ENCODE data around the gene ERMARD.
"Not testable (repeated sequence)": the region's sequence is repeated elsewhere in the genome, so short reads cannot be mapped to it uniquely, and the experiment has no call there.

The ERMARD gene

GRCh38 chr6:169738204-169738975 lies 13.0 kb upstream of the ERMARD start:
- DNase-seq (ENCODE audit: low spot score) = no peak

- DNase-seq (ENCODE audit: low spot score) = no peak
Measured at GRCh38 chr6:169738976-169739529, 12.4 kb upstream of the ERMARD start.

- DNase-seq (ENCODE audit: low spot score) = no peak
Measured at GRCh38 chr6:169741344-169741743, 10.1 kb upstream of the ERMARD start.

GRCh38 chr6:169745405-169745804 lies 6.0 kb upstream of the ERMARD start:
- no peak for DNase-seq (ENCODE audit: low spot score)

GRCh38 chr6:169746556-169746955 lies 4.9 kb upstream of the ERMARD start:
- no peak for DNase-seq (ENCODE audit: low spot score)

- DNase-seq (ENCODE audit: low spot score) = no peak
Measured at GRCh38 chr6:169752074-169752623, 727 bp downstream of the ERMARD start.

- no peak for DNase-seq (ENCODE audit: low spot score)
Measured at GRCh38 chr6:169755162-169755561, 3.7 kb downstream of the ERMARD start.

GRCh38 chr6:169763308-169763707 lies 11.9 kb downstream of the ERMARD start:
- no peak for DNase-seq (ENCODE audit: low spot score)

GRCh38 chr6:169763881-169764280 lies 12.5 kb downstream of the ERMARD start:
- no peak for DNase-seq (ENCODE audit: low spot score)

GRCh38 chr6:169765789-169766188 lies 14.4 kb downstream of the ERMARD start:
- DNase-seq (ENCODE audit: low spot score) = not testable (repeated sequence)

GRCh38 chr6:169766232-169766631 lies 14.8 kb downstream of the ERMARD start:
- no peak for DNase-seq (ENCODE audit: low spot score)

- no peak for DNase-seq (ENCODE audit: low spot score)
Measured at GRCh38 chr6:169766921-169767736, 15.7 kb downstream of the ERMARD start.

- DNase-seq (ENCODE audit: low spot score) = no peak
Measured at GRCh38 chr6:169774347-169774746, 22.9 kb downstream of the ERMARD start.

- no peak for DNase-seq (ENCODE audit: low spot score)
Measured at GRCh38 chr6:169775321-169775720, 23.9 kb downstream of the ERMARD start.

GRCh38 chr6:169776379-169776778 lies 25.0 kb downstream of the ERMARD start:
- no peak for DNase-seq (ENCODE audit: low spot score)

- no peak for DNase-seq (ENCODE audit: low spot score)
Measured at GRCh38 chr6:169777896-169778295, 26.5 kb downstream of the ERMARD start.

GRCh38 chr6:169778646-169779045 lies 27.2 kb downstream of the ERMARD start:
- DNase-seq (ENCODE audit: low spot score) = no peak

GRCh38 chr6:169779092-169779815 lies 27.8 kb downstream of the ERMARD start:
- DNase-seq (ENCODE audit: low spot score) = no peak

GRCh38 chr6:169779896-169780295 lies 28.5 kb downstream of the ERMARD start:
- no peak for DNase-seq (ENCODE audit: low spot score)

- DNase-seq (ENCODE audit: low spot score) = no peak
Measured at GRCh38 chr6:169780571-169781091, 29.2 kb downstream of the ERMARD start.

- DNase-seq (ENCODE audit: low spot score) = no peak
Measured at GRCh38 chr6:169782966-169783365, 31.5 kb downstream of the ERMARD start.

- no peak for DNase-seq (ENCODE audit: low spot score)
Measured at GRCh38 chr6:169783401-169783800, 32.0 kb downstream of the ERMARD start.

Measured in CD4-positive, alpha-beta T cell treated with Interleukin-6 at 100 ng/mL for 8 hours (primary cell).